ENCODE results near the gene SH3RF2. TPM values are rescaled to one million over a fixed set of nuclear protein-coding genes. Genes with fewer than 3 reads are reported as not detected.

SH3RF2 gene
- total RNA-seq, 6 experiments from 2014 or later, result 0.43 to 1.7 (median 0.66) TPM

- no peak overlapping the region for H3K27ac Mint-ChIP-seq
- H3K9me3 Mint-ChIP-seq, result no peaks in the 10 kb centered on the region
- no peak overlapping the region for H3K4me3 Mint-ChIP-seq
- H3K27me3 Mint-ChIP-seq (ENCODE audit: insufficient read depth), result peaks cover 17% of the 10 kb centered on the region; the same call in 1 of the 2 replicates
- peaks cover 29% of the 10 kb centered on the region for H3K4me1 Mint-ChIP-seq (ENCODE audit: low read depth)
- TF ChIP-seq, protein P1, sequence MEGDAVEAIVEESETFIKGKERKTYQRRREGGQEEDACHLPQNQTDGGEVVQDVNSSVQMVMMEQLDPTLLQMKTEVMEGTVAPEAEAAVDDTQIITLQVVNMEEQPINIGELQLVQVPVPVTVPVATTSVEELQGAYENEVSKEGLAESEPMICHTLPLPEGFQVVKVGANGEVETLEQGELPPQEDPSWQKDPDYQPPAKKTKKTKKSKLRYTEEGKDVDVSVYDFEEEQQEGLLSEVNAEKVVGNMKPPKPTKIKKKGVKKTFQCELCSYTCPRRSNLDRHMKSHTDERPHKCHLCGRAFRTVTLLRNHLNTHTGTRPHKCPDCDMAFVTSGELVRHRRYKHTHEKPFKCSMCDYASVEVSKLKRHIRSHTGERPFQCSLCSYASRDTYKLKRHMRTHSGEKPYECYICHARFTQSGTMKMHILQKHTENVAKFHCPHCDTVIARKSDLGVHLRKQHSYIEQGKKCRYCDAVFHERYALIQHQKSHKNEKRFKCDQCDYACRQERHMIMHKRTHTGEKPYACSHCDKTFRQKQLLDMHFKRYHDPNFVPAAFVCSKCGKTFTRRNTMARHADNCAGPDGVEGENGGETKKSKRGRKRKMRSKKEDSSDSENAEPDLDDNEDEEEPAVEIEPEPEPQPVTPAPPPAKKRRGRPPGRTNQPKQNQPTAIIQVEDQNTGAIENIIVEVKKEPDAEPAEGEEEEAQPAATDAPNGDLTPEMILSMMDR (IDR thresholded peaks at IDR 0.05), result no peak
- DNase-seq, result no peak
- no peaks in the 10 kb centered on the region for H3K36me3 Mint-ChIP-seq (ENCODE audit: low read depth)
Observed at GRCh38 chr5:145965804-145966203, 29.4 kb downstream of the SH3RF2 start.

- TF ChIP-seq, protein P1 (IDR thresholded peaks at IDR 0.05), result no peak
- Mint-ChIP-seq H3K9me3 (no peaks in the 10 kb centered on the region), H3K27ac (no peak overlapping the region), H3K36me3 (ENCODE audit: low read depth) (no peaks in the 10 kb centered on the region), H3K4me1 (ENCODE audit: low read depth) (peaks cover 17% of the 10 kb centered on the region), H3K27me3 (ENCODE audit: insufficient read depth) (peaks cover 17% of the 10 kb centered on the region; the same call in 1 of the 2 replicates), H3K4me3 (no peak overlapping the region)
- no peak for DNase-seq
Observed at GRCh38 chr5:145967296-145967695, 30.9 kb downstream of the SH3RF2 start.

DNA sequence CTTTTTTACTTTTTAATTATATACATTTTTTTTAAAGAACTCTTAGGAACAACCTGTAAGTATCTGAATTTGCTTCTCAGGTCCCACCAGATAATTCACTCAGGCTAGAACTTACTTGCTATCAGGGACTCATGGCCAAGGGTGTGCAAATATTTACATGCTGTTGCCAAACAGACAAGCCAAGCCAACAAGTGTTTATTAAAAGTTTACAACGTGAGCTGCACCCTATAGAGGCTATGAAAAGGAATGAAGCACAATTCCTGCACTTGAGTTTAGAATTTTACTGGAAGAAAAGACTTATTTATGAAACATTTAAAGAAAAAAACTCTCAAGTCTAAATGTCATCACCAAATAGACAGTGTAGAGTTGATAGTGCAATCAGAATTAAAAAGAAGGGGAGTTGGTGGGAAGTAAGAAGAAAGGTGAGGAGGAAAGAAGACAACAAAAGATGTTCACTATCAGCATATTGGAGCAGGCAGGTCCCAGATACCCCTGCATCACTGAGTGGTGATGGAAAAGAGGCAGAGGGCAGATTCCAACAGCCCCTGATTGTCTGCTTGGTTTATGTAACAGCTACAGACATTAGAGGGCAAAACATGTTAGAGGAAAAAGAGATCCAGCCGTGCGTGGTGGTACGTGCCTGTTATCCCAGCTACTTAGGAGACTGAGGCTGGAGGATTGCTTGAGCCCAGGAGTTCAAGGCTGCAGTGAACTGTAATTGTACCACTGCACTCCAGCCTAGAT, 32.8 kb downstream of the SH3RF2 start:
- Mint-ChIP-seq H3K4me3 (no peak overlapping the region), H3K27me3 (ENCODE audit: insufficient read depth) (peaks cover 13% of the 10 kb centered on the region; the same call in 1 of the 2 replicates), H3K36me3 (ENCODE audit: low read depth) (peaks cover 7% of the 10 kb centered on the region), H3K4me1 (ENCODE audit: low read depth) (peaks cover 23% of the 10 kb centered on the region), H3K9me3 (peaks cover 7% of the 10 kb centered on the region; the same call in 1 of the 2 replicates), H3K27ac (no peak overlapping the region)
- TF ChIP-seq, protein P1 (IDR thresholded peaks at IDR 0.05), result no peak
- DNase-seq, result no peak

DNA sequence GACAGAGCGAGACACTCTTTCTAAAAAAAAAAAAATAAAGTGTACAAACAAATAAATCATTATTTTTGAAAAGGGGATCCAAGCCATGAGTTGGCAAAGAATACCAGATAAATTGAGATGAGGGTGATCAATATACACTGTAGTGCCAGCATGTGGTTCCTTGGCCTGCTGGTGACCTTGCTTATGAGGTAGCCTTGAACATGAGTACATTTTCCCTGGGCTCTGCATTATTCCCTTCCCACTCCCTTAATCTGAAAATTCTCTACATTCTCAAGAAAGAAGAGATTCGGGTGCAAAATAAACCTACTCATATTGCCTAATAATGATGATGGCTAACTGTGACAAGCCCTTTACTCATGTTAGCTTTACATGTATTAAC, 33.3 kb downstream of the SH3RF2 start:
- no peak overlapping the region for H3K27ac Mint-ChIP-seq

DNA sequence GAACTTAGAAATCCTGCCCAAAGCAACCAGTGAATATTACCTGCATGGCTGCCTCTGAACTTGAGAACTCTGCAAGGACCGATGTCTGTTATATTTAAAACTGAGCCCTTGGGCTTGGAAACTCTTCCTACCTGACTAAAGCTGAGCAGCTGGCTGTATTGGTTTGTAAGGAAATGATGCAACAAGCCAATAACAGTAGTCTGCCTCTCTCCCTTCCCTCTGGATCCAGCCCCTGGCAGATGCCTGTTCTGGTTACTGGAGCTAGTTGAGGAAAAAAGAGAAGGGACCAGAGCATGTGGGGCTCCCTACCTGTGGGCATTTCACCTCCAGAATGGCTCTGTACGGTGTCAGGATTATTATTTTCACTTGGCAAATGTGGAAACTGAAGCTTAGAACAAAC, 34.7 kb downstream of the SH3RF2 start:
- DNase-seq, result no peak
- peaks cover 7% of the 10 kb centered on the region for H3K36me3 Mint-ChIP-seq (ENCODE audit: low read depth)
- H3K4me1 Mint-ChIP-seq (ENCODE audit: low read depth), result peaks cover 32% of the 10 kb centered on the region
- peaks cover 9% of the 10 kb centered on the region; the same call in 1 of the 2 replicates for H3K9me3 Mint-ChIP-seq
- peaks cover 11% of the 10 kb centered on the region; the same call in 1 of the 2 replicates for H3K27me3 Mint-ChIP-seq (ENCODE audit: insufficient read depth)
- no peak overlapping the region for H3K27ac Mint-ChIP-seq
- TF ChIP-seq, protein P1 (IDR thresholded peaks at IDR 0.05), result no peak
- H3K4me3 Mint-ChIP-seq, result no peak overlapping the region

More for the DNA sequence above, 33.3 kb downstream of the SH3RF2 start:
- Mint-ChIP-seq H3K27me3 (ENCODE audit: insufficient read depth) (peaks cover 13% of the 10 kb centered on the region; the same call in 1 of the 2 replicates), H3K4me1 (ENCODE audit: low read depth) (peaks cover 28% of the 10 kb centered on the region), H3K4me3 (no peak overlapping the region), H3K9me3 (peaks cover 9% of the 10 kb centered on the region; the same call in 1 of the 2 replicates), H3K36me3 (ENCODE audit: low read depth) (peaks cover 7% of the 10 kb centered on the region)
- DNase-seq, result no peak
- TF ChIP-seq, protein P1 (IDR thresholded peaks at IDR 0.05), result no peak

All from HFFc6 (cell line).